Progenitor cell of endocrine pancreas (in vitro differentiated cells): ENCODE results near the gene CDC37. TPM values are rescaled to one million over a fixed set of nuclear protein-coding genes. Genes with fewer than 3 reads are reported as not detected.

ENCODE experiments used
- DNase-seq: peaks from one replicate; pipeline ENCODE4 v3.0.0; 2021; ENCODE audit warnings: low spot score; ENCODE audit not compliant: unreplicated experiment
- H3K27ac Mint-ChIP-seq: 2 replicates; pipeline ENCODE4 v1.8.0; 2021; ENCODE audit warnings: mild to moderate bottlenecking, moderate library complexity, mixed read lengths
- H3K27me3 Mint-ChIP-seq: 2 replicates; pipeline ENCODE4 v1.8.0; 2021; ENCODE audit warnings: mixed read lengths
- H3K36me3 Mint-ChIP-seq: 2 replicates; pipeline ENCODE4 v1.8.0; 2022; ENCODE audit warnings: mixed read lengths; ENCODE audit not compliant: insufficient read depth
- H3K4me1 Mint-ChIP-seq: 2 replicates; pipeline ENCODE4 v1.8.0; 2021; ENCODE audit warnings: low read depth, mixed read lengths
- H3K4me3 Mint-ChIP-seq: 2 replicates; pipeline ENCODE4 v1.8.0; 2021; ENCODE audit warnings: low read depth, mild to moderate bottlenecking, moderate library complexity, mixed read lengths
- H3K9me3 Mint-ChIP-seq: 2 replicates; pipeline ENCODE4 v1.8.0; 2021; ENCODE audit warnings: low read depth, mixed read lengths
- CTCF ChIP-seq: fragments of 200-600 bp; sonication (generic); IDR thresholded peaks from one replicate; pipeline ENCODE4 v1.5.0; 2021; ENCODE audit warnings: antibody characterized with exemption, mild to moderate bottlenecking; ENCODE audit not compliant: unreplicated experiment
- total RNA-seq: library from RNA; stranded (reverse); gene quantifications from 2 replicates; pipeline ENCODE4 v1.2.1, GENCODE V29; 2021

The CDC37 gene
- total RNA-seq, 1 donor from 2014 or later, result 149 TPM

- Mint-ChIP-seq H3K4me3 (no peak overlapping the region), H3K27ac (no peak overlapping the region), H3K4me1 (no peaks in the 10 kb centered on the region), H3K9me3 (no peaks in the 10 kb centered on the region), H3K36me3 (peaks cover 17% of the 10 kb centered on the region), H3K27me3 (no peaks in the 10 kb centered on the region)
- DNase-seq, result no peak
- TF ChIP-seq CTCF, result no peak
These were observed 37.8 kb downstream of the CDC37 start for GRCh38 chr19:10365518-10365917.

- Mint-ChIP-seq H3K27me3 (no peaks in the 10 kb centered on the region), H3K4me3 (no peak overlapping the region), H3K27ac (no peak overlapping the region), H3K36me3 (peaks cover 17% of the 10 kb centered on the region), H3K9me3 (no peaks in the 10 kb centered on the region), H3K4me1 (no peaks in the 10 kb centered on the region)
- no peak for DNase-seq
- TF ChIP-seq CTCF, result no peak
These were observed 38.7 kb downstream of the CDC37 start for GRCh38 chr19:10364644-10365043.

- no peaks in the 10 kb centered on the region for H3K27me3 Mint-ChIP-seq
- no peaks in the 10 kb centered on the region for H3K9me3 Mint-ChIP-seq
- no peaks in the 10 kb centered on the region for H3K4me1 Mint-ChIP-seq
- H3K4me3 Mint-ChIP-seq, result no peak overlapping the region
- H3K27ac Mint-ChIP-seq, result no peak overlapping the region
- peaks cover 12% of the 10 kb centered on the region for H3K36me3 Mint-ChIP-seq
- DNase-seq, result no peak
- no peak for TF ChIP-seq CTCF
These were observed 39.5 kb downstream of the CDC37 start for GRCh38 chr19:10363789-10364281.

- no peaks in the 10 kb centered on the region for H3K9me3 Mint-ChIP-seq
- H3K36me3 Mint-ChIP-seq, result peaks cover 12% of the 10 kb centered on the region
- no peak for TF ChIP-seq CTCF
- H3K4me3 Mint-ChIP-seq, result no peak overlapping the region
- DNase-seq, result no peak
- H3K27me3 Mint-ChIP-seq, result no peaks in the 10 kb centered on the region
- H3K27ac Mint-ChIP-seq, result no peak overlapping the region
- no peaks in the 10 kb centered on the region for H3K4me1 Mint-ChIP-seq
These were observed 41.1 kb downstream of the CDC37 start for GRCh38 chr19:10362259-10362658.

- H3K36me3 Mint-ChIP-seq, result peaks cover 12% of the 10 kb centered on the region
- no peaks in the 10 kb centered on the region for H3K27me3 Mint-ChIP-seq
- H3K4me3 Mint-ChIP-seq, result no peak overlapping the region
- no peaks in the 10 kb centered on the region for H3K9me3 Mint-ChIP-seq
- H3K4me1 Mint-ChIP-seq, result no peaks in the 10 kb centered on the region
- TF ChIP-seq CTCF, result no peak
- H3K27ac Mint-ChIP-seq, result no peak overlapping the region
- no peak for DNase-seq
These were observed 41.8 kb downstream of the CDC37 start for GRCh38 chr19:10361569-10362011.
